ENCODE results near the gene OR2A5. TPM values are rescaled to one million over a fixed set of nuclear protein-coding genes. Genes with fewer than 3 reads are reported as not detected.

OR2A5 gene
- polyA plus RNA-seq, 1 experiment = not detected

GRCh38 chr7:144090667-144091066, 41.9 kb downstream of the OR2A5 start:
- ChIA-PET CTCF (no interaction called here), POLR2A (no interaction called here)

GRCh38 chr7:144098776-144099175, 50.0 kb downstream of the OR2A5 start:
- no peak for TF ChIP-seq CTCF (IDR thresholded peaks at IDR 0.05; ENCODE audit: low read depth, low read length)
- POLR2A ChIA-PET = no interaction called here
- CTCF ChIA-PET = no interaction called here
- Histone ChIP-seq H3K9me3 (ENCODE audit: control insufficient read depth, insufficient read depth, low read length) (no peaks in the 10 kb centered on the region), H3K27me3 (ENCODE audit: control insufficient read depth, insufficient read depth, low read length) (no peaks in the 10 kb centered on the region), H3K4me3 (ENCODE audit: low read depth, low read length) (no peak overlapping the region), H3K27ac (ENCODE audit: low read depth, low read length) (no peak overlapping the region)
- DNase-seq (ENCODE audit: low read depth, low spot score) = no peak

More at GRCh38 chr7:144090667-144091066, 41.9 kb downstream of the OR2A5 start:
- no peak for TF ChIP-seq CTCF (IDR thresholded peaks at IDR 0.05; ENCODE audit: low read depth, low read length)
- H3K9me3 ChIP-seq (ENCODE audit: control insufficient read depth, insufficient read depth, low read length) = no peaks in the 10 kb centered on the region
- H3K27me3 ChIP-seq (ENCODE audit: control insufficient read depth, insufficient read depth, low read length) = no peaks in the 10 kb centered on the region
- H3K27ac ChIP-seq (ENCODE audit: low read depth, low read length) = no peak overlapping the region
- H3K4me3 ChIP-seq (ENCODE audit: low read depth, low read length) = no peak overlapping the region
- DNase-seq (ENCODE audit: low read depth, low spot score) = no peak

GRCh38 chr7:144100607-144101006, 51.9 kb downstream of the OR2A5 start:
- H3K9me3 ChIP-seq (ENCODE audit: control insufficient read depth, insufficient read depth, low read length) = no peaks in the 10 kb centered on the region
- DNase-seq (ENCODE audit: low read depth, low spot score) = no peak
- ChIA-PET CTCF (no interaction called here), POLR2A (no interaction called here)
- TF ChIP-seq CTCF (IDR thresholded peaks at IDR 0.05; ENCODE audit: low read depth, low read length) = no peak
- no peaks in the 10 kb centered on the region for H3K27me3 ChIP-seq (ENCODE audit: control insufficient read depth, insufficient read depth, low read length)
- H3K27ac ChIP-seq (ENCODE audit: low read depth, low read length) = no peak overlapping the region
- no peak overlapping the region for H3K4me3 ChIP-seq (ENCODE audit: low read depth, low read length)

GRCh38 chr7:144102041-144102440, 53.3 kb downstream of the OR2A5 start:
- H3K9me3 ChIP-seq (ENCODE audit: control insufficient read depth, insufficient read depth, low read length) = no peaks in the 10 kb centered on the region
- DNase-seq (ENCODE audit: low read depth, low spot score) = no peak
- H3K27me3 ChIP-seq (ENCODE audit: control insufficient read depth, insufficient read depth, low read length) = no peaks in the 10 kb centered on the region
- CTCF ChIA-PET = no interaction called here
- POLR2A ChIA-PET = no interaction called here
- no peak overlapping the region for H3K27ac ChIP-seq (ENCODE audit: low read depth, low read length)
- H3K4me3 ChIP-seq (ENCODE audit: low read depth, low read length) = no peak overlapping the region
- TF ChIP-seq CTCF (IDR thresholded peaks at IDR 0.05; ENCODE audit: low read depth, low read length) = no peak

- CTCF ChIA-PET = interaction anchor here (0.6 to 1.2 kb wide), 2 partner anchors 23 to 303 kb away, joined by 4 to 8 read pairs; no protein-coding TSS in a partner anchor
- POLR2A ChIA-PET = no interaction called here
- TF ChIP-seq CTCF (IDR thresholded peaks at IDR 0.05; ENCODE audit: low read depth, low read length) = no peak
- H3K27me3 ChIP-seq (ENCODE audit: control insufficient read depth, insufficient read depth, low read length) = no peaks in the 10 kb centered on the region
- H3K9me3 ChIP-seq (ENCODE audit: control insufficient read depth, insufficient read depth, low read length) = no peaks in the 10 kb centered on the region
- H3K4me3 ChIP-seq (ENCODE audit: low read depth, low read length) = no peak overlapping the region
- no peak for DNase-seq (ENCODE audit: low read depth, low spot score)
- no peak overlapping the region for H3K27ac ChIP-seq (ENCODE audit: low read depth, low read length)
Observed at GRCh38 chr7:144105211-144105610, 56.5 kb downstream of the OR2A5 start.

Small RNA genes lying within 50 kb of the gene (small RNA-seq; reads per million reads assigned to genes)
- not detected for gene OR2A41P (ENCODE audit: insufficient read length, low read depth)

Other genes with a start within 250 kb of the OR2A5 start
- gene TCAF1, start 146.8 kb upstream of the OR2A5 start, polyA plus RNA-seq (2011; rRNA removed) = 57.0 and 61.3 TPM in 2 replicates
- gene OR2F2, start 113.7 kb upstream of the OR2A5 start, polyA plus RNA-seq (2011; rRNA removed) = not detected in 2 replicates
- gene OR2F1, start 94.1 kb upstream of the OR2A5 start, polyA plus RNA-seq (2011; rRNA removed) = not detected in 2 replicates
- gene OR6B1, start 48.6 kb upstream of the OR2A5 start, polyA plus RNA-seq (2011; rRNA removed) = not detected in 2 replicates
- gene OR2A25, start 20.9 kb downstream of the OR2A5 start, polyA plus RNA-seq (2011; rRNA removed) = not detected in 2 replicates
- gene OR2A12, start 37.3 kb downstream of the OR2A5 start, polyA plus RNA-seq (2011; rRNA removed) = not detected in 2 replicates
- gene OR2A2, start 60.6 kb downstream of the OR2A5 start, polyA plus RNA-seq (2011; rRNA removed) = not detected in 2 replicates
- not detected in 2 replicates for gene OR2A14, start 74.2 kb downstream of the OR2A5 start, polyA plus RNA-seq (2011; rRNA removed)
- 0.04 TPM in 1 of 2 replicates, not detected in the other for gene CTAGE4, start 134.5 kb downstream of the OR2A5 start, polyA plus RNA-seq (2011; rRNA removed)
- gene ARHGEF35, start 146.9 kb downstream of the OR2A5 start, polyA plus RNA-seq (2011; rRNA removed) = 0.10 and 0.20 TPM in 2 replicates
- gene OR2A42, start 190.7 kb downstream of the OR2A5 start, polyA plus RNA-seq (2011; rRNA removed) = not detected in 2 replicates
- 0.06 TPM in 1 of 2 replicates, not detected in the other for gene OR2A7, start 215.8 kb downstream of the OR2A5 start, polyA plus RNA-seq (2011; rRNA removed)
- gene CTAGE8, start 220.3 kb downstream of the OR2A5 start, polyA plus RNA-seq (2011; rRNA removed) = 0.16 TPM in 1 of 2 replicates, not detected in the other